ENCODE results near the gene DBP. TPM values are rescaled to one million over a fixed set of nuclear protein-coding genes. Genes with fewer than 3 reads are reported as not detected.

DBP gene
- total and polyA plus RNA-seq, 2 of the 13 experiments (the other 11 are each of a cell fraction or from before 2014, with no cell fraction given): 1.7 to 5.8 TPM

- TF ChIP-seq TSC22D2 (CRISPR knock-in tag; IDR thresholded peaks at IDR 0.05; ENCODE audit: borderline replicate concordance): no peak
- TF ChIP-seq ZNF496 (CRISPR knock-in tag; IDR thresholded peaks at IDR 0.05; ENCODE audit: insufficient replicate concordance): no peak
- TF ChIP-seq HNRNPK (IDR thresholded peaks at IDR 0.05; ENCODE audit: low read depth, low read length, poor library complexity, severe bottlenecking): peak; percentile 14
- TF ChIP-seq ZC3H13 (CRISPR knock-in tag; IDR thresholded peaks at IDR 0.05): 0 out of 2 replicates have a peak, but pooled peaks have one; percentile 14
- no peak for TF ChIP-seq STAT6 (CRISPR knock-in tag; IDR thresholded peaks at IDR 0.05; ENCODE audit: borderline replicate concordance)
- TF ChIP-seq RELA (CRISPR knock-in tag; IDR thresholded peaks at IDR 0.05): no peak
- TF ChIP-seq ERF (CRISPR knock-in tag; IDR thresholded peaks at IDR 0.05): no peak
- TF ChIP-seq ZNF503 (CRISPR knock-in tag; IDR thresholded peaks at IDR 0.05): no peak
- 0 out of 2 replicates have a peak, but pooled peaks have one; percentile 35 for TF ChIP-seq REL (CRISPR knock-in tag; conservative IDR thresholded peaks at IDR 0.05)
- TF ChIP-seq PAXIP1 (CRISPR knock-in tag; conservative IDR thresholded peaks at IDR 0.05): 0 out of 2 replicates have a peak, but pooled peaks have one; percentile 14
- no peak for TF ChIP-seq ZNF558 (CRISPR knock-in tag; IDR thresholded peaks at IDR 0.05; ENCODE audit: borderline replicate concordance)
- TF ChIP-seq ZBTB14 (CRISPR knock-in tag; IDR thresholded peaks at IDR 0.05): no peak
- TF ChIP-seq REXO4 (CRISPR knock-in tag; IDR thresholded peaks at IDR 0.05; ENCODE audit: borderline replicate concordance): no peak
- no peak; the same call in 1 of the 2 replicates for TF ChIP-seq TRAFD1 (CRISPR knock-in tag; IDR thresholded peaks at IDR 0.05; ENCODE audit: borderline replicate concordance)
- no peak for TF ChIP-seq SMARCE1 (IDR thresholded peaks at IDR 0.05; ENCODE audit: borderline replicate concordance)
- no peak for TF ChIP-seq MLX (CRISPR knock-in tag; IDR thresholded peaks at IDR 0.05)
Measured at GRCh38 chr19:48646001-48646721, 9.0 kb upstream of the DBP start, which contains the start of gene CA11 (continued).

Data from HepG2 (cell line).